Pancreas (tissue), 10 donors: ENCODE data around the gene CCDC174. TPM values are rescaled to one million over a fixed set of nuclear protein-coding genes. Genes with fewer than 3 reads are reported as not detected.
A peak's percentile ranks its signal among the peaks of the same experiment; 100 is the strongest.

ENCODE experiments used
- ATAC-seq, 4 donors: fragments of 200-7000 bp; cut with Tn5 transposase; one replicate each; pipeline versions ENCODE4 v1.8.0 to v1.9.1; 2020; ENCODE audit warnings: mild to moderate bottlenecking in 4 of 4, moderate library complexity in 4 of 4
- DNase-seq, 6 donors: peaks; one replicate each; pipeline ENCODE4 v3.0.0-alpha.2; 2020
- FAIRE-seq: peaks from 2 replicates; lab custom pipeline; 2012; peaks lifted over from hg19 to GRCh38; lab: Jason Lieb, UNC
- H3K27ac ChIP-seq, 4 donors: fragments of 200-600 bp; sonication (generic); 1 replicate in 3 of 4; 2 replicates in 1 of 4; pipeline versions ENCODE4 v1.5.0 to v1.8.0; 2020
- H3K27me3 ChIP-seq, 4 donors: fragments of 200-600 bp; one replicate each; pipeline ENCODE4 v1.8.0; 2021
- H3K36me3 ChIP-seq, 3 donors: fragments of 200-600 bp; sonication (generic) in 1 of 3; one replicate each; pipeline versions ENCODE4 v1.5.0 to v1.8.0; 2020 to 2021
- H3K4me1 ChIP-seq, 3 donors: fragments of 200-600 bp; one replicate each; pipeline ENCODE4 v1.8.0; 2021
- H3K4me3 ChIP-seq, 4 donors: fragments of 200-600 bp; sonication (generic) in 2 of 4; one replicate each; pipeline versions ENCODE4 v1.5.0 to v1.8.0; 2020 to 2021
- H3K9me3 ChIP-seq, 4 donors: fragments of 200-600 bp; one replicate each; pipeline ENCODE4 v1.8.0; 2021
- CTCF ChIP-seq, 4 donors: fragments of 200-600 bp; sonication (generic) in 3 of 4; IDR thresholded peaks; one replicate each; pipeline versions ENCODE4 v1.5.0 to v1.8.0; 2021; ENCODE audit warnings: antibody characterized with exemption in 4 of 4
- WGBS, 2 donors: extraction: QIAGEN DNeasy Blood & Tissue Kit; methylation state at CpG; one replicate each; pipeline ENCODE4 v1.1.7; 2013; 5-methylcytosine and 5-hydroxymethylcytosine counted together
- intact Hi-C, 3 donors: fragments of 100-400 bp; cut with DNase I; formaldehyde crosslinking; loops; one replicate each; pipeline versions ENCODE4 v1.11.1 to v1.14.2; 2022
- polyA plus RNA-seq, 2 donors: library from polyadenylated mRNA; stranded (reverse); fragments of 200-250 nt; gene quantifications; one replicate each; pipeline ENCODE4 v1.2.3, GENCODE V29; 2013
- total RNA-seq, 6 donors: library from RNA; stranded (reverse); fragmentation: NEBNext Ultra II Directional in 4 of 6; extraction: Animal tissue kit (Norgen Biotek cat#: 25700) in 4 of 6; gene quantifications; one replicate each; pipeline versions ENCODE4 v1.2.1 to v1.2.4, GENCODE V29; 2021 to 2023
- donor health status: healthy with polysubstance abuse.
- donor health status: DM: no; HTN: no; CAD: no; lungs with moderate emphysema.
- donor health status: DM: no; HTN: no; CAD: no.
- donor health status: control.
- donor health status: control.
- donor health status: Bipolar disorder and iron deficiency.
- donor health status: DM: yes; HTN: yes; CAD: no.
- donor health status: DM: no; HTN: no; CAD: no.
- donor health status: DM: no; HTN: no; CAD: no.
- donor health status: DM: yes; HTN: yes; CAD: no.

Gene CCDC174
- total and polyA plus RNA-seq, 8 donors, result 7.2 to 18.1 (median 12.5) TPM

DNA sequence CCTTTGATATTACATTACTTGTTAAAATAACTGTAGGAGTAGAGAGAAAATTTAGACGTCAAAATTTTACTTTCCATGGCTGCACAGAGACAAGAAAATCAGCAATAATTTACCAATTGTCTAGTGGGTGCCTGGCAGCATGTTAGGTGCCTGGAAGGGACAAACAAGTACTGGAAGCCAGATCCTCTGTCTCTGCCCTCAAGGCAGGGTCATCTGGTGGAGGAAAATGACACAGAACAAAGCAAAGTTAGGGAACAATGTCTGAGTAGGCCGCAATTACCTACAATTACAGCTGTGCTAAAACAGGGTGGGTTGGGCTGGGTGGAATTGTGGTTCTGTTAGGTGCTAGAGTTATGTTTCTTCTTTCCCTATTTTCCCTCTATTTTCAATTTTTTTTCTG lies 7.4 kb downstream of the CCDC174 start:
- FAIRE-seq, result no peak
- Histone ChIP-seq H3K4me1 (peaks cover under 1 to 10% (median 6%) of the 10 kb centered on the region in 3 donors), H3K4me3 (no peak overlapping the region), H3K27ac (no peak overlapping the region), H3K36me3 (peaks cover 4 to 79% (median 35%) of the 10 kb centered on the region in 3 donors), H3K27me3 (no peaks in the 10 kb centered on the region), H3K9me3 (no peaks in the 10 kb centered on the region)
- no peak for ATAC-seq
- intact Hi-C loops, result no loop called here
- no peak for DNase-seq
- WGBS, 2 donors, result 84 to 88% methylated on average over 2 of the region's 2 CpGs
- no peak for TF ChIP-seq CTCF (IDR thresholded peaks at IDR 0.05)

DNA sequence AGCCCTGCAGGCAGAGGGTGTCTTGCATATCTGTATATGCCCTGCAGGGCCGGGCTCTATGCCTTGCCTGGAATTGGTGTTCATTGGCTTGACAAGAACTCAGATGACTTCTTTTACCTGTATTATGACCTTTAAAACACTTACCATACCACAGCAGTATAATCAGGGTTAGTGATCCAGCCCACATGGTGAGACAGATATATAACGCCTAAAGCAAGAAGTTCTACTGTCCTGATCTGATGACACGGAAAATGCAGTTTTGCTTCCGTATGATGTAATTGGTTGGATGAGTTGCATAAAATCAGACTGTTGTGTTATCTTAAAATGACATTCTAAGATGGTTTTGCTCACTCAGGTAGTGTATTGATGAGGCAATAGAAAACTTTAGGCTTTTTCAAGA lies 9.4 kb downstream of the CCDC174 start:
- FAIRE-seq (no peak), DNase-seq (no peak), ATAC-seq (no peak)
- no peak for TF ChIP-seq CTCF (IDR thresholded peaks at IDR 0.05)
- 70 to 83% methylated on average over 4 of the region's 4 CpGs for WGBS, 2 donors
- no peak overlapping the region for H3K4me3 ChIP-seq
- intact Hi-C loops, result no loop called here
- no peak overlapping the region for H3K27ac ChIP-seq
- peaks cover 3 to 8% (median 5%) of the 10 kb centered on the region in 3 donors for H3K4me1 ChIP-seq
- H3K27me3 ChIP-seq, result no peaks in the 10 kb centered on the region
- no peaks in the 10 kb centered on the region for H3K9me3 ChIP-seq
- H3K36me3 ChIP-seq, result peaks cover 4 to 86% (median 40%) of the 10 kb centered on the region in 3 donors

DNA sequence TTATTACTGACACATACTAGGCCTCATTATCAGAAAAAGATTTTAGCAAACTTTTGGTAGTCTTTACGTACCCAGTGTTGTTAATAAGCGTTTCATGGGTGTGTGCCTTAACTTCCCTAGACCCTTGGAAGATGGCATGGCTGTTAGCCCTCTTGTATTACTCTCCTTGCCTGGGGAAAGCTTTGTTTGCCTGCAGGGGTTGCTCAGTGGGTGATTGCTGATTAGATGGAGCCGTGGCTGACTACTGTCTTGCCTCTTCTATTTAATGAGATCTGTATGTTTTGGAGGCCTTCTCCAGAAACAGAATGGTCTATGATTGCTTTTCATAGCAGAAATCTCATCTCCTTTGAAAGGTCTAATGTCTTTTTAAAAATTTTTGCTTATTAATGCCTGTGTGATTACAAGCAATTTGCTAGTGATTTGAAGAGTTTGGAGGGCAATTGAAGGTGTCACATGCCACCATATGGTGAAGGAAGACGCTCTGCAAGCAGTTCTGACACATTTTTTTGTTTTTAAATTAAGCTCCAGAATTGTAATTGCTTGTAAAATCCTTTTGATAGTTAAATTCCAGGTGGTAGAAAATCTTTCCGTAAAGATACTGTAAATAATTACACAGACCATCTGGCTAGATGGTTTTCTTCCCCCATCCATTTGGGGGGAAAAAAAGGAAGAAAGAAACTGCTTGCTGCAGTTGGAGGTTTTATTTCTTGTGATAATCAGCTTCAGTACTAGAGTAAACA lies 12.0 kb downstream of the CCDC174 start:
- Histone ChIP-seq H3K36me3 (peaks cover 4 to 87% (median 39%) of the 10 kb centered on the region in 3 donors), H3K4me1 (peaks cover 5 to 9% (median 8%) of the 10 kb centered on the region in 3 donors), H3K9me3 (no peaks in the 10 kb centered on the region), H3K27ac (no peak overlapping the region), H3K4me3 (no peak overlapping the region), H3K27me3 (no peaks in the 10 kb centered on the region)
- intact Hi-C loops, result no loop called here
- TF ChIP-seq CTCF (IDR thresholded peaks at IDR 0.05), result no peak
- 61 to 68% methylated on average over 5 of the region's 5 CpGs for WGBS, 2 donors
- ATAC-seq, result no peak
- no peak for DNase-seq
- FAIRE-seq, result no peak

DNA sequence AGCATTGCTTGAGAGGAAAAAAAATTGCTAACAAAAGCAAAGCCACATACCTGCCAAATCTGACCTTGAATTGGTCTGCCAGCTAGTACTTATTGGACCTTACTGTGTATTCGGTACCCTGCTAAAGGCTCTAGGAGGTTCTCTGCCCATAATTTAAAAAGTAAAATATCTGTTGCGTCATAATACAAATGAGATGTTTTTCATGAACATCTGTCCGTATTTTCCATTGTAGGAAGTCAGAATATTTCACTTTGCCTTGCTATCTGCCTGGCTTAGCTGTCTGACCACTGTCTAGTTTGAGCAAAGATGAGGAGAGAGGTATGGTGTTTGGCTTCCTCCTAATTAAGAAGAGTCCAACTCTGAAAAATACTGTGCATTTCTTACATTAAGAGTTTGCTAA lies 12.6 kb downstream of the CCDC174 start:
- Histone ChIP-seq H3K36me3 (peaks cover 4 to 87% (median 41%) of the 10 kb centered on the region in 3 donors), H3K27ac (no peak overlapping the region), H3K27me3 (no peaks in the 10 kb centered on the region), H3K4me3 (no peak overlapping the region), H3K9me3 (no peaks in the 10 kb centered on the region), H3K4me1 (peaks cover 5 to 9% (median 8%) of the 10 kb centered on the region in 3 donors)
- TF ChIP-seq CTCF (IDR thresholded peaks at IDR 0.05), result no peak
- intact Hi-C loops, result no loop called here
- no peak for DNase-seq
- peak in 1 of 4 donors; percentile 26 for ATAC-seq
- no peak for FAIRE-seq
- 43 to 47% methylated on average over 3 of the region's 3 CpGs for WGBS, 2 donors

- WGBS, 2 donors, result 87 to 91% methylated on average over 4 of the region's 4 CpGs
- intact Hi-C loops, result loop anchor here in 2 of 3 donors (10.0 kb wide), 1 partner anchor 242 kb away; no protein-coding TSS in a partner anchor
- no peak overlapping the region for H3K4me3 ChIP-seq
Observed at GRCh38 chr3:14672588-14672987, 21.0 kb downstream of the CCDC174 start.

More at GRCh38 chr3:14672588-14672987, 21.0 kb downstream of the CCDC174 start:
- H3K9me3 ChIP-seq, result no peaks in the 10 kb centered on the region
- peaks cover 3 to 54% (median 39%) of the 10 kb centered on the region in 3 donors for H3K36me3 ChIP-seq
- FAIRE-seq, result no peak
- H3K27ac ChIP-seq, result no peak overlapping the region
- ATAC-seq, result no peak
- no peaks in the 10 kb centered on the region for H3K4me1 ChIP-seq
- no peak for DNase-seq
- no peaks in the 10 kb centered on the region for H3K27me3 ChIP-seq
- TF ChIP-seq CTCF (IDR thresholded peaks at IDR 0.05), result no peak
